SK-N-SH (cell line): ENCODE measurements around the gene DACT2. TPM values are rescaled to one million over a fixed set of nuclear protein-coding genes. Genes with fewer than 3 reads are reported as not detected.

ENCODE experiments used
- CTCF ChIA-PET: fragments of 300-600, 350-600 bp; formaldehyde crosslinking; extraction: SDS; loops from one replicate; lab custom pipeline; 2021; lab: Yijun Ruan, JAX
- POLR2A ChIA-PET: fragments of 350-600 bp; sonication (Branson Sonifier 250); formaldehyde crosslinking; extraction: SDS; loops from one replicate; lab custom pipeline; 2020; ENCODE audit warnings: antibody characterized with exemption, inconsistent platforms; lab: Yijun Ruan, JAX
- DNase-seq: peaks from one replicate; pipeline ENCODE4 v3.0.0; 2012
- H2AFZ ChIP-seq: fragments of 200-600 bp; sonication (generic); 2 replicates; pipeline ENCODE4 v1.8.1; 2016; ENCODE audit warnings: antibody characterized with exemption, mild to moderate bottlenecking, low read depth
- H3F3A ChIP-seq: fragments of 200-600 bp; sonication (generic); replicated peaks from 2 replicates; pipeline ENCODE3; 2016; ENCODE audit warnings: antibody characterized with exemption, mild to moderate bottlenecking; ENCODE audit not compliant: insufficient read depth
- H3K27ac ChIP-seq, 2 experiments: fragments of 200-500 bp in 1 of 2; fragments of 200-600 bp in 1 of 2; sonication (Bioruptor generic) in 1 of 2; sonication (generic), shearing (Covaris generic) in 1 of 2; 2 replicates each; pipeline versions ENCODE4 v1.5.1 to v1.6.1; 2014 to 2016; ENCODE audit warnings: low read depth in 2 of 2, inconsistent platforms in 1 of 2, low read length in 1 of 2, mild to moderate bottlenecking in 1 of 2, mixed read lengths in 1 of 2
- H3K27me3 ChIP-seq: fragments of 200-600 bp; sonication (generic), shearing (Covaris generic); 2 replicates; pipeline ENCODE4 v1.6.1; 2016; ENCODE audit warnings: mixed run types; ENCODE audit not compliant: insufficient read depth
- H3K36me3 ChIP-seq, 2 experiments: fragments of 200-500 bp in 1 of 2; fragments of 200-600 bp in 1 of 2; sonication (Bioruptor generic) in 1 of 2; sonication (generic) in 1 of 2; replicated peaks in 1 of 2; 2 replicates each; pipeline versions ENCODE3 to v1.5.1; 2014 to 2016; ENCODE audit warnings: low read length in 1 of 2, mild to moderate bottlenecking in 1 of 2; ENCODE audit not compliant: insufficient read depth in 2 of 2, control insufficient read depth in 1 of 2
- H3K4me1 ChIP-seq, 2 experiments: fragments of 200-500 bp in 1 of 2; fragments of 200-600 bp in 1 of 2; sonication (Bioruptor generic) in 1 of 2; sonication (generic), shearing (Covaris generic) in 1 of 2; 2 replicates each; pipeline versions ENCODE4 v1.5.1 to v1.6.1; 2014 to 2016; ENCODE audit warnings: low read depth in 1 of 2, low read length in 1 of 2, mixed run types in 1 of 2; ENCODE audit not compliant: insufficient read depth in 2 of 2, control insufficient read depth in 1 of 2
- H3K4me2 ChIP-seq: fragments of 200-600 bp; sonication (generic), shearing (Covaris generic); 2 replicates; pipeline ENCODE4 v1.6.1; 2017; ENCODE audit warnings: mixed run types
- H3K4me3 ChIP-seq, 2 experiments: fragments of 200-500 bp in 1 of 2; fragments of 200-600 bp in 1 of 2; sonication (Bioruptor generic) in 1 of 2; sonication (generic), shearing (Covaris generic) in 1 of 2; 2 replicates each; pipeline versions ENCODE4 v1.5.1 to v1.8.1; 2014 to 2016; ENCODE audit warnings: low read depth in 2 of 2, inconsistent platforms in 1 of 2, low read length in 1 of 2, mild to moderate bottlenecking in 1 of 2, mixed read lengths in 1 of 2, moderate library complexity in 1 of 2
- H3K79me2 ChIP-seq: fragments of 200-600 bp; sonication (generic); 2 replicates; pipeline ENCODE4 v1.8.1; 2017; ENCODE audit warnings: mild to moderate bottlenecking; ENCODE audit not compliant: insufficient read depth
- H3K9ac ChIP-seq: fragments of 200-600 bp; sonication (generic); 2 replicates; pipeline ENCODE4 v1.6.1; 2017; ENCODE audit warnings: mixed run types
- H3K9me2 ChIP-seq: fragments of 200-600 bp; sonication (generic); 2 replicates; pipeline ENCODE4 v1.6.1; 2017; ENCODE audit warnings: mixed run types
- H3K9me3 ChIP-seq: fragments of 200-600 bp; sonication (generic); 2 replicates; pipeline ENCODE4 v1.6.1; 2017; ENCODE audit warnings: mixed run types, mild to moderate bottlenecking, moderate library complexity
- H4K20me1 ChIP-seq: fragments of 200-600 bp; sonication (generic); 2 replicates; pipeline ENCODE4 v1.6.1; 2017; ENCODE audit warnings: mild to moderate bottlenecking, mixed run types; ENCODE audit not compliant: insufficient read depth
- CHD2 ChIP-seq: fragments of 150-350 bp; IDR thresholded peaks from 2 replicates; pipeline ENCODE4 v1.6.1; 2018; ENCODE audit warnings: low read length; ENCODE audit not compliant: partially characterized antibody
- CTCF ChIP-seq: fragments of 200-600 bp; sonication (generic); IDR thresholded peaks from 2 replicates; pipeline ENCODE4 v1.6.1; 2017; ENCODE audit warnings: antibody characterized with exemption, mild to moderate bottlenecking, moderate library complexity
- EP300 ChIP-seq, 2 experiments: IDR thresholded peaks; 2 replicates each; pipeline versions ENCODE4 v1.4.0 to v1.6.1; 2012; ENCODE audit warnings: borderline replicate concordance in 1 of 2, low read depth in 1 of 2, low read length in 1 of 2
- EZH2phosphoT487 ChIP-seq: fragments of 200-600 bp; sonication (generic); IDR thresholded peaks from 2 replicates; pipeline ENCODE4 v1.6.1; 2017; ENCODE audit warnings: low read depth, mixed run types, mild to moderate bottlenecking, antibody characterized with exemption, moderate library complexity, borderline replicate concordance
- FOSL2 ChIP-seq: IDR thresholded peaks from 2 replicates; pipeline ENCODE4 v1.4.0; 2012; ENCODE audit warnings: low read depth, mild to moderate bottlenecking, moderate library complexity, borderline replicate concordance
- FOXJ3 ChIP-seq: sonication (generic); formaldehyde crosslinking; IDR thresholded peaks from 2 replicates; pipeline ENCODE4 v1.5.1; 2020; ENCODE audit warnings: mild to moderate bottlenecking, missing genetic modification reagents
- FOXM1 ChIP-seq: IDR thresholded peaks from 2 replicates; pipeline ENCODE4 v1.4.0; 2012; ENCODE audit warnings: low read depth, mild to moderate bottlenecking
- GABPA ChIP-seq: IDR thresholded peaks from 2 replicates; pipeline ENCODE4 v1.4.0; 2012; ENCODE audit warnings: low read depth, mild to moderate bottlenecking
- IRF3 ChIP-seq: fragments of 150-350 bp; IDR thresholded peaks from 2 replicates; pipeline ENCODE4 v1.6.1; 2016; ENCODE audit warnings: mild to moderate bottlenecking, low read depth, low read length
- JUND ChIP-seq: IDR thresholded peaks from 2 replicates; pipeline ENCODE4 v1.4.0; 2012
- MXI1 ChIP-seq: IDR thresholded peaks from 2 replicates; pipeline ENCODE4 v1.6.1; 2012; ENCODE audit warnings: mild to moderate bottlenecking, low read depth, low read length, improper control_type of control experiment
- NFIC ChIP-seq: IDR thresholded peaks from 2 replicates; pipeline ENCODE4 v1.4.0; 2012; ENCODE audit warnings: borderline replicate concordance
- NRF1 ChIP-seq: IDR thresholded peaks from 2 replicates; pipeline ENCODE4 v1.6.1; 2012; ENCODE audit warnings: low read depth, mild to moderate bottlenecking, low read length
- RCOR1 ChIP-seq: fragments of 150-350 bp; IDR thresholded peaks from 2 replicates; pipeline ENCODE4 v1.6.1; 2017; ENCODE audit warnings: antibody characterized with exemption, low read length
- RFX5 ChIP-seq: IDR thresholded peaks from 2 replicates; pipeline ENCODE4 v1.6.1; 2012; ENCODE audit warnings: mild to moderate bottlenecking, improper control_type of control experiment, low read length
- TAF1 ChIP-seq: IDR thresholded peaks from 2 replicates; pipeline ENCODE4 v1.6.1; 2012; ENCODE audit warnings: low read depth, mild to moderate bottlenecking, low read length, moderate library complexity, borderline replicate concordance
- USF2 ChIP-seq: fragments of 150-350 bp; IDR thresholded peaks from 2 replicates; pipeline ENCODE4 v1.6.1; 2017; ENCODE audit warnings: antibody characterized with exemption, low read length, low read depth, borderline replicate concordance
- ZBTB33 ChIP-seq: IDR thresholded peaks from 2 replicates; pipeline ENCODE4 v1.4.0; 2012; ENCODE audit warnings: low read depth, borderline replicate concordance
- WGBS: methylation state at CpG from one replicate; pipeline ENCODE4 v1.1.6; 2017; ENCODE audit warnings: low lambda C conversion rate; 5-methylcytosine and 5-hydroxymethylcytosine counted together
- polyA plus RNA-seq, 3 experiments: library from polyadenylated mRNA; depleted of rRNA; stranded (reverse); fragments of >200 nt; gene quantifications; 2 replicates each; pipeline ENCODE4 v1.2.3, GENCODE V29; 2012

The DACT2 gene
- polyA plus RNA-seq, 1 of the 3 experiments (the other 2 are of a cell fraction), result not detected

GRCh38 chr6:168282985-168283685 is 36.4 kb downstream of the DACT2 start:
- POLR2A ChIA-PET, result no interaction called here
- no peaks in the 10 kb centered on the region for H3K9me3 ChIP-seq
- WGBS, result 78% methylated on average over 7 of the region's 20 CpGs

GRCh38 chr6:168281826-168282225 is 37.8 kb downstream of the DACT2 start:
- no peak overlapping the region for H3K9ac ChIP-seq
- ChIA-PET POLR2A (no interaction called here), CTCF (no interaction called here)
- no peaks in the 10 kb centered on the region for H3K4me1 ChIP-seq
- no peak overlapping the region for H3K4me3 ChIP-seq
- H3K79me2 ChIP-seq, result no peaks in the 10 kb centered on the region
- no peak for DNase-seq
- no peaks in the 10 kb centered on the region for H3K9me3 ChIP-seq
- H3K9me2 ChIP-seq, result no peaks in the 10 kb centered on the region
- H3F3A ChIP-seq, result no peaks in the 10 kb centered on the region
- no peak overlapping the region for H3K27ac ChIP-seq
- no peaks in the 10 kb centered on the region for H3K36me3 ChIP-seq
- no peaks in the 10 kb centered on the region for H3K27me3 ChIP-seq
- H4K20me1 ChIP-seq, result no peaks in the 10 kb centered on the region
- 44% methylated on average over 7 of the region's 7 CpGs for WGBS
- H3K4me2 ChIP-seq, result no peak overlapping the region
- no peak overlapping the region for H2AFZ ChIP-seq
- no peak for TF ChIP-seq NRF1
- no peak for TF ChIP-seq RFX5
- no peak for TF ChIP-seq NFIC
- TF ChIP-seq TAF1, result no peak
- TF ChIP-seq GABPA, result no peak
- no peak for TF ChIP-seq ZBTB33
- no peak for TF ChIP-seq RCOR1
- no peak for TF ChIP-seq FOXM1
- no peak for TF ChIP-seq JUND
- no peak for TF ChIP-seq MXI1
- TF ChIP-seq FOXJ3 (CRISPR knock-in tag), result no peak
- TF ChIP-seq USF2, result no peak
- no peak for TF ChIP-seq EP300 (IDR thresholded peaks at IDR 0.05; ENCODE audit: borderline replicate concordance in 1 of 2, low read depth in 1 of 2, low read length in 1 of 2)

More at GRCh38 chr6:168282985-168283685, 36.4 kb downstream of the DACT2 start:
- H3K9ac ChIP-seq, result no peak overlapping the region
- H3K4me1 ChIP-seq, result no peaks in the 10 kb centered on the region
- H3K27me3 ChIP-seq, result no peaks in the 10 kb centered on the region
- no peaks in the 10 kb centered on the region for H3K79me2 ChIP-seq
- H3K36me3 ChIP-seq, result no peaks in the 10 kb centered on the region
- DNase-seq, result no peak
- H2AFZ ChIP-seq, result no peak overlapping the region
- TF ChIP-seq JUND (no peak), FOSL2 (no peak), EZH2phosphoT487 (no peak), NFIC (no peak), CTCF (no peak), CHD2 (no peak), IRF3 (no peak), NRF1 (no peak)
- CTCF ChIA-PET, result no interaction called here
- no peak overlapping the region for H3K4me2 ChIP-seq
- no peaks in the 10 kb centered on the region for H3K9me2 ChIP-seq
- no peak overlapping the region for H3K4me3 ChIP-seq
- H4K20me1 ChIP-seq, result no peaks in the 10 kb centered on the region
- no peak overlapping the region for H3K27ac ChIP-seq
- no peaks in the 10 kb centered on the region for H3F3A ChIP-seq
